ENCODE measurements around the gene YAF2.
"Not testable (repeated sequence)": the region's sequence is repeated elsewhere in the genome, so short reads cannot be mapped to it uniquely, and the experiment has no call there.

The YAF2 gene

GRCh38 chr12:42236017-42236416 is 2.0 kb downstream of the YAF2 start:
- no peak for TF ChIP-seq CTCF (IDR thresholded peaks at IDR 0.05; ENCODE audit: low read depth, low read length, missing control alignments)
- no peak overlapping the region for H3K4me3 ChIP-seq (ENCODE audit: low read depth, low read length)
- no peak for DNase-seq (ENCODE audit: low read depth)

- no peak for TF ChIP-seq CTCF (IDR thresholded peaks at IDR 0.05; ENCODE audit: low read depth, low read length, missing control alignments)
- DNase-seq (ENCODE audit: low read depth) = no peak
- no peak overlapping the region for H3K4me3 ChIP-seq (ENCODE audit: low read depth, low read length)
These were observed 2.6 kb downstream of the YAF2 start for GRCh38 chr12:42235426-42235825.

GRCh38 chr12:42234970-42235369 is 3.1 kb downstream of the YAF2 start:
- TF ChIP-seq CTCF (IDR thresholded peaks at IDR 0.05; ENCODE audit: low read depth, low read length, missing control alignments) = no peak
- no peak for DNase-seq (ENCODE audit: low read depth)
- H3K4me3 ChIP-seq (ENCODE audit: low read depth, low read length) = no peak overlapping the region

GRCh38 chr12:42227525-42227924 is 10.5 kb downstream of the YAF2 start:
- DNase-seq (ENCODE audit: low read depth); H3K4me3 ChIP-seq (ENCODE audit: low read depth, low read length): not testable (repeated sequence)

GRCh38 chr12:42224501-42224900 is 13.5 kb downstream of the YAF2 start:
- not testable (repeated sequence) for DNase-seq (ENCODE audit: low read depth); H3K4me3 ChIP-seq (ENCODE audit: low read depth, low read length)

GRCh38 chr12:42222724-42223123 is 15.3 kb downstream of the YAF2 start:
- TF ChIP-seq CTCF (IDR thresholded peaks at IDR 0.05; ENCODE audit: low read depth, low read length, missing control alignments) = no peak

GRCh38 chr12:42221726-42222125 is 16.3 kb downstream of the YAF2 start:
- TF ChIP-seq CTCF (IDR thresholded peaks at IDR 0.05; ENCODE audit: low read depth, low read length, missing control alignments) = no peak
- H3K4me3 ChIP-seq (ENCODE audit: low read depth, low read length) = no peak overlapping the region
- DNase-seq (ENCODE audit: low read depth) = no peak

More at GRCh38 chr12:42222724-42223123, 15.3 kb downstream of the YAF2 start:
- no peak for DNase-seq (ENCODE audit: low read depth)
- H3K4me3 ChIP-seq (ENCODE audit: low read depth, low read length) = no peak overlapping the region

- no peak for TF ChIP-seq CTCF (IDR thresholded peaks at IDR 0.05; ENCODE audit: low read depth, low read length, missing control alignments)
- DNase-seq (ENCODE audit: low read depth) = no peak
- no peak overlapping the region for H3K4me3 ChIP-seq (ENCODE audit: low read depth, low read length)
These were observed 20.4 kb downstream of the YAF2 start for GRCh38 chr12:42217656-42218055.
